H1 (cell line): ENCODE results near the gene TRMT61A. TPM values are rescaled to one million over a fixed set of nuclear protein-coding genes. Genes with fewer than 3 reads are reported as not detected.
A peak's percentile ranks its signal among the peaks of the same experiment; 100 is the strongest.

ENCODE experiments used
- CTCF ChIA-PET: fragments of 300-600 bp; sonication (Branson Sonifier 250); formaldehyde crosslinking; loops from one replicate; lab custom pipeline; 2021; ENCODE audit not compliant: partially characterized antibody; lab: Charles Lee
- POLR2A ChIA-PET: fragments of 300-600 bp; sonication (Branson Sonifier 250); formaldehyde crosslinking; loops from one replicate; lab custom pipeline; 2021; ENCODE audit warnings: inconsistent platforms; ENCODE audit not compliant: partially characterized antibody; lab: Charles Lee
- DNase-seq, 2 experiments: peaks; one replicate each; pipeline versions ENCODE4 v3.0.0 to v3.0.0-alpha.2; 2010 to 2022; ENCODE audit warnings: low spot score in 2 of 2, low read depth in 1 of 2, mixed read lengths in 1 of 2
- FAIRE-seq: peaks from 2 replicates; lab custom pipeline; 2011; peaks lifted over from hg19 to GRCh38; lab: Jason Lieb, UNC
- H2AFZ ChIP-seq: 2 replicates; pipeline ENCODE4 v1.8.1; 2012; ENCODE audit warnings: low read length, inconsistent platforms
- H2AK5ac ChIP-seq: 2 replicates; pipeline ENCODE4 v1.6.1; 2013; ENCODE audit warnings: low read depth, low read length
- H2BK120ac ChIP-seq: replicated peaks from 2 replicates; pipeline ENCODE3; 2013; ENCODE audit warnings: low read depth, low read length, inconsistent platforms
- H2BK12ac ChIP-seq: 2 replicates; pipeline ENCODE4 v1.6.1; 2013; ENCODE audit warnings: low read depth, low read length
- H2BK15ac ChIP-seq: 2 replicates; pipeline ENCODE4 v1.6.1; 2013; ENCODE audit warnings: low read length
- H2BK20ac ChIP-seq: 2 replicates; pipeline ENCODE4 v1.6.1; 2013; ENCODE audit warnings: low read length
- H2BK5ac ChIP-seq: 2 replicates; pipeline ENCODE4 v1.6.1; 2013; ENCODE audit warnings: low read depth, low read length
- H3K14ac ChIP-seq: 2 replicates; pipeline ENCODE4 v1.6.1; 2013; ENCODE audit warnings: inconsistent platforms; ENCODE audit not compliant: insufficient read length
- H3K18ac ChIP-seq: 2 replicates; pipeline ENCODE4 v1.6.1; 2013; ENCODE audit warnings: low read length; ENCODE audit errors: extremely low read depth
- H3K23ac ChIP-seq: 2 replicates; pipeline ENCODE4 v1.6.1; 2013; ENCODE audit warnings: inconsistent platforms; ENCODE audit not compliant: insufficient read length
- H3K23me2 ChIP-seq: 2 replicates; pipeline ENCODE4 v1.6.1; 2013; ENCODE audit warnings: low read depth, low read length
- H3K27ac ChIP-seq: 2 replicates; pipeline ENCODE4 v1.6.1; 2011; ENCODE audit warnings: low read depth, low read length, inconsistent platforms
- H3K27me3 ChIP-seq, 4 experiments: replicated peaks in 1 of 4; 1 replicate in 1 of 4; 2 replicates in 3 of 4; pipeline versions ENCODE4 v1.6.1 to v1.8.1; 2011 to 2013; ENCODE audit warnings: low read length in 3 of 4, mild to moderate bottlenecking in 3 of 4, inconsistent platforms in 2 of 4, mixed read lengths in 2 of 4, moderate library complexity in 1 of 4; ENCODE audit not compliant: control insufficient read depth in 3 of 4, insufficient read depth in 3 of 4; ENCODE audit errors: extremely low read depth in 1 of 4
- H3K36me3 ChIP-seq, 4 experiments: 2 replicates each; pipeline versions ENCODE4 v1.6.1 to v1.8.1; 2011 to 2013; ENCODE audit warnings: mild to moderate bottlenecking in 4 of 4, low read length in 3 of 4, moderate library complexity in 2 of 4, control low read depth in 1 of 4, inconsistent platforms in 1 of 4; ENCODE audit not compliant: insufficient read depth in 4 of 4, control insufficient read depth in 2 of 4
- H3K4ac ChIP-seq: replicated peaks from 2 replicates; pipeline ENCODE3; 2013; ENCODE audit warnings: low read length, low read depth, mixed read lengths, inconsistent platforms; ENCODE audit not compliant: insufficient read length
- H3K4me1 ChIP-seq, 4 experiments: replicated peaks in 1 of 4; 1 replicate in 1 of 4; 2 replicates in 3 of 4; pipeline versions ENCODE4 v1.6.1 to v1.8.1; 2011 to 2013; ENCODE audit warnings: low read length in 3 of 4, inconsistent platforms in 2 of 4, mixed read lengths in 1 of 4; ENCODE audit not compliant: insufficient read depth in 4 of 4, control insufficient read depth in 3 of 4
- H3K4me2 ChIP-seq, 2 experiments: 2 replicates each; pipeline versions ENCODE4 v1.6.1 to v1.8.1; 2011 to 2013; ENCODE audit warnings: low read depth in 2 of 2, low read length in 2 of 2, control low read depth in 1 of 2, inconsistent platforms in 1 of 2, mild to moderate bottlenecking in 1 of 2; ENCODE audit not compliant: insufficient read depth in 1 of 2
- H3K4me3 ChIP-seq, 4 experiments: fragments of 200-600, 300-600 bp in 1 of 4; sonication (generic), shearing (Covaris generic), sonication (Bioruptor Twin) in 1 of 4; 2 replicates each; pipeline versions ENCODE4 v1.5.1 to v1.8.1; 2011 to 2016; ENCODE audit warnings: low read length in 4 of 4, low read depth in 3 of 4, control low read depth in 2 of 4, inconsistent platforms in 2 of 4, mild to moderate bottlenecking in 2 of 4, mixed read lengths in 1 of 4, moderate library complexity in 1 of 4; ENCODE audit not compliant: insufficient read depth in 2 of 4; ENCODE audit errors: extremely low read depth in 1 of 4
- H3K56ac ChIP-seq: replicated peaks from 2 replicates; pipeline ENCODE3; 2013; ENCODE audit warnings: low read depth, mild to moderate bottlenecking, mixed read lengths, low read length, inconsistent platforms; ENCODE audit not compliant: insufficient read length
- H3K79me1 ChIP-seq: 2 replicates; pipeline ENCODE4 v1.6.1; 2013; ENCODE audit warnings: low read depth, low read length, control low read depth
- H3K79me2 ChIP-seq, 2 experiments: 2 replicates each; pipeline versions ENCODE4 v1.6.1 to v1.8.1; 2012 to 2013; ENCODE audit warnings: low read length in 2 of 2, mild to moderate bottlenecking in 2 of 2, inconsistent platforms in 1 of 2; ENCODE audit not compliant: insufficient read depth in 2 of 2, control insufficient read depth in 1 of 2
- H3K9ac ChIP-seq, 4 experiments: replicated peaks in 1 of 4; 1 replicate in 1 of 4; 2 replicates in 3 of 4; pipeline versions ENCODE4 v1.6.1 to v1.8.1; 2011 to 2013; ENCODE audit warnings: low read depth in 3 of 4, low read length in 3 of 4, control low read depth in 2 of 4, mild to moderate bottlenecking in 2 of 4, moderate library complexity in 2 of 4, inconsistent platforms in 1 of 4; ENCODE audit errors: extremely low read depth in 1 of 4
- H3K9me3 ChIP-seq, 2 experiments: 2 replicates each; pipeline versions ENCODE4 v1.6.1 to v1.8.1; 2012 to 2013; ENCODE audit warnings: mild to moderate bottlenecking in 2 of 2, moderate library complexity in 2 of 2, control low read depth in 1 of 2, inconsistent platforms in 1 of 2, low read depth in 1 of 2, low read length in 1 of 2, mixed read lengths in 1 of 2; ENCODE audit not compliant: insufficient read depth in 2 of 2
- H4K20me1 ChIP-seq, 2 experiments: replicated peaks in 1 of 2; 2 replicates each; pipeline versions ENCODE3 to v1.8.1; 2011 to 2013; ENCODE audit warnings: inconsistent platforms in 2 of 2, low read length in 2 of 2, mild to moderate bottlenecking in 1 of 2; ENCODE audit not compliant: insufficient read depth in 2 of 2, control insufficient read depth in 1 of 2
- H4K5ac ChIP-seq: 2 replicates; pipeline ENCODE4 v1.6.1; 2013; ENCODE audit warnings: low read length, low read depth, mixed read lengths, inconsistent platforms; ENCODE audit not compliant: insufficient read length
- H4K8ac ChIP-seq: 2 replicates; pipeline ENCODE4 v1.8.0; 2013; ENCODE audit warnings: mild to moderate bottlenecking, moderate library complexity, low read length, inconsistent platforms; ENCODE audit not compliant: insufficient read depth; ENCODE audit errors: extremely low read depth
- H4K91ac ChIP-seq: replicated peaks from 2 replicates; pipeline ENCODE3; 2013; ENCODE audit warnings: low read length, mixed read lengths, inconsistent platforms; ENCODE audit not compliant: insufficient read length
- CREB1 ChIP-seq: IDR thresholded peaks from 2 replicates; pipeline ENCODE4 v1.6.1; 2012; ENCODE audit warnings: inconsistent platforms
- CTBP2 ChIP-seq: IDR thresholded peaks from 2 replicates; pipeline ENCODE4 v1.7.0; 2011; ENCODE audit warnings: borderline replicate concordance, mild to moderate bottlenecking, moderate library complexity, mixed read lengths, low read length; ENCODE audit not compliant: insufficient read depth, insufficient read length
- E2F6 ChIP-seq: IDR thresholded peaks from 2 replicates; pipeline ENCODE4 v1.6.1; 2012; ENCODE audit warnings: inconsistent platforms
- EZH2 ChIP-seq: fragments of 200-600 bp; sonication (generic); IDR thresholded peaks from 2 replicates; pipeline ENCODE4 v1.7.1; 2012; ENCODE audit warnings: low read depth, mild to moderate bottlenecking, moderate library complexity, low read length, inconsistent platforms; ENCODE audit not compliant: severe bottlenecking
- GABPA ChIP-seq: IDR thresholded peaks from 2 replicates; pipeline ENCODE4 v1.6.1; 2011; ENCODE audit warnings: mild to moderate bottlenecking, low read length, moderate library complexity, borderline replicate concordance; ENCODE audit not compliant: insufficient read depth
- HDAC6 ChIP-seq: IDR thresholded peaks from one replicate; pipeline ENCODE4 v1.7.1; 2012; ENCODE audit warnings: low read depth, mild to moderate bottlenecking, inconsistent platforms, low read length, moderate library complexity
- KDM1A ChIP-seq: fragments of 200-600, 300-600 bp; sonication (generic); IDR thresholded peaks from 2 replicates; pipeline ENCODE4 v1.7.1; 2016; ENCODE audit warnings: mild to moderate bottlenecking, low read length, borderline replicate concordance
- SAP30 ChIP-seq: fragments of 300-600 bp; sonication (generic); IDR thresholded peaks from 2 replicates; pipeline ENCODE4 v1.7.1; 2012; ENCODE audit warnings: low read length, moderate library complexity, mild to moderate bottlenecking, inconsistent platforms; ENCODE audit not compliant: insufficient read depth, insufficient replicate concordance
- TAF1 ChIP-seq: IDR thresholded peaks from 2 replicates; pipeline ENCODE4 v1.6.1; 2011; ENCODE audit warnings: mild to moderate bottlenecking, low read depth, low read length
- YY1 ChIP-seq: IDR thresholded peaks from 2 replicates; pipeline ENCODE4 v1.6.1; 2011; ENCODE audit warnings: low read depth, mild to moderate bottlenecking, low read length
- WGBS, 2 experiments: shearing (Covaris generic) in 1 of 2; methylation state at CpG; one replicate each; pipeline versions ENCODE4 v1.1.6 to v1.1.7; 2013 to 2015; ENCODE audit warnings: low lambda C conversion rate in 2 of 2, mixed read lengths in 2 of 2, inconsistent platforms in 1 of 2, low coverage in 1 of 2, missing lambda C conversion rate in 1 of 2; ENCODE audit not compliant: insufficient replicate concordance in 2 of 2, insufficient coverage in 1 of 2, insufficient read length in 1 of 2; ENCODE audit errors: extremely low coverage in 1 of 2, missing lambda C conversion rate in 1 of 2; 5-methylcytosine and 5-hydroxymethylcytosine counted together
- polyA plus RNA-seq, 7 experiments: library from polyadenylated mRNA; depleted of rRNA in 3 of 7; stranded (reverse) in 5 of 7; unstranded in 2 of 7; fragments of >200 nt in 5 of 7; fragments of 200-250 nt in 2 of 7; gene quantifications; 1 replicate in 5 of 7; 2 replicates in 1 of 7; 4 replicates in 1 of 7; pipeline versions ENCODE4 v1.2.1 to v1.2.3, GENCODE V29; 2011 to 2013; ENCODE audit warnings: missing spikeins in 2 of 7, mixed read lengths in 2 of 7
- total RNA-seq: library from RNA; stranded (reverse); fragmentation: NEBNext Ultra II Directional; extraction: Animal tissue kit (Norgen Biotek cat#: 25700); gene quantifications from 2 replicates; pipeline ENCODE4 v1.2.1, GENCODE V29; 2021

Gene TRMT61A
- total and polyA plus RNA-seq, 2 of the 8 experiments (the other 6 are each of a cell fraction or from before 2014, with no cell fraction given) = 15.8 to 19.0 TPM

GRCh38 chr14:103546652-103547454 lies 17.9 kb downstream of the TRMT61A start:
- H3K4me3 ChIP-seq = no peak overlapping the region
- H2BK20ac ChIP-seq = no peak overlapping the region
- peaks cover 0 to 26% (median 22%) of the 10 kb centered on the region in 4 experiments; a peak in 6 of 7 replicates for H3K4me1 ChIP-seq
- H2BK120ac ChIP-seq = no peak overlapping the region
- H4K5ac ChIP-seq = no peak overlapping the region
- no peaks in the 10 kb centered on the region for H3K79me1 ChIP-seq
- no peak overlapping the region for H2AFZ ChIP-seq
- no peak overlapping the region for H3K56ac ChIP-seq
- peaks cover 0 to 4% of the 10 kb centered on the region in 2 experiments for H4K20me1 ChIP-seq
- H3K27me3 ChIP-seq = no peaks in the 10 kb centered on the region
- H3K27ac ChIP-seq = no peak overlapping the region
- H2AK5ac ChIP-seq = no peak overlapping the region
- peak overlapping the region; percentile 92; the same call in 1 of the 2 replicates for H2BK12ac ChIP-seq
- ChIA-PET CTCF (interaction anchor here (0.5 to 28.8 kb wide), 14 partner anchors 8 to 200 kb away, joined by 3 to 921 read pairs (median 4); partner anchors contain the start of genes CKB and TRMT61A), POLR2A (interaction anchor here (0.8 to 29.8 kb wide), 9 partner anchors 8 to 210 kb away, joined by 3 to 844 read pairs (median 5); partner anchors contain the start of genes BAG5, CKB and COA8)
- FAIRE-seq (peak; percentile 77), DNase-seq (peak in 1 of 2 experiments; percentile 98)
- H3K18ac ChIP-seq = peak overlapping the region; percentile 75; the same call in 1 of the 2 replicates
- no peak overlapping the region; a peak in 1 of 4 replicates for H3K4me2 ChIP-seq
- H3K23me2 ChIP-seq = no peaks in the 10 kb centered on the region
- H3K23ac ChIP-seq = no peak overlapping the region
- no peak overlapping the region; a peak in 1 of 7 replicates for H3K9ac ChIP-seq
- H2BK5ac ChIP-seq = peak overlapping the region; percentile 42; the same call in 1 of the 2 replicates
- no peaks in the 10 kb centered on the region for H3K9me3 ChIP-seq
- H4K91ac ChIP-seq = peak overlapping the region; percentile 88
- H2BK15ac ChIP-seq = peak overlapping the region; percentile 97; the same call in 1 of the 2 replicates
- no peaks in the 10 kb centered on the region for H3K79me2 ChIP-seq
- no peak overlapping the region for H3K14ac ChIP-seq
- peak overlapping the region; percentile 32 for H3K4ac ChIP-seq
- peak overlapping the region; percentile 69 for H4K8ac ChIP-seq
- WGBS, 2 experiments = 37% methylated on average over 21 of the region's 21 CpGs; no CpG with 5 or more reads in 1 of the 2 experiments
- H3K36me3 ChIP-seq = no peaks in the 10 kb centered on the region
- TF ChIP-seq E2F6 = peak; percentile 62
- no peak for TF ChIP-seq KDM1A
- TF ChIP-seq HDAC6 = no peak
- TF ChIP-seq YY1 = peak; percentile 74
- TF ChIP-seq SAP30 = no peak
- peak; percentile 65; the same call in 1 of the 2 replicates for TF ChIP-seq GABPA
- no peak for TF ChIP-seq TAF1
- peak; percentile 36 for TF ChIP-seq CTBP2
- TF ChIP-seq EZH2 = no peak
- TF ChIP-seq CREB1 = 0 out of 2 replicates have a peak, but pooled peaks have one; percentile 59
